HEK293 (cell line): Measurements from ENCODE around the gene SGPL1.

ENCODE experiments used
- CTCF ChIA-PET: fragments of 350-600 bp; formaldehyde crosslinking; extraction: SDS; loops from one replicate; lab custom pipeline; 2021; ENCODE audit warnings: antibody characterized with exemption; lab: Yijun Ruan, JAX
- POLR2A ChIA-PET: fragments of 300-600 bp; formaldehyde crosslinking; extraction: SDS; loops from one replicate; lab custom pipeline; 2020; ENCODE audit warnings: antibody characterized with exemption, inconsistent platforms; lab: Yijun Ruan, JAX
- H3K27ac ChIP-seq: fragments of 200-500 bp; sonication (Bioruptor generic); 2 replicates; pipeline ENCODE4 v1.5.1; 2014; ENCODE audit warnings: low read depth, low read length, control low read depth, inconsistent platforms; ENCODE audit errors: extremely low read depth
- H3K36me3 ChIP-seq, 2 experiments: fragments of 200-500 bp in 1 of 2; sonication (Bioruptor generic) in 1 of 2; 1 replicate in 1 of 2; 2 replicates in 1 of 2; pipeline ENCODE4 v1.5.1; 2014 to 2017; ENCODE audit warnings: inconsistent platforms in 2 of 2, low read length in 2 of 2; ENCODE audit not compliant: control insufficient read depth in 2 of 2, insufficient read depth in 1 of 2
- H3K4me1 ChIP-seq: fragments of 200-500 bp; sonication (Bioruptor generic); 2 replicates; pipeline ENCODE4 v1.5.1; 2014; ENCODE audit warnings: mild to moderate bottlenecking, low read length, inconsistent platforms; ENCODE audit not compliant: control insufficient read depth, insufficient read depth
- H3K4me3 ChIP-seq: 2 replicates; pipeline ENCODE4 v1.5.1; 2011; ENCODE audit warnings: low read depth, mild to moderate bottlenecking, control low read depth, low read length, moderate library complexity
- H3K9me3 ChIP-seq: fragments of 200-500 bp; sonication (Bioruptor generic); 2 replicates; pipeline ENCODE4 v1.5.1; 2014; ENCODE audit warnings: low read depth, low read length, inconsistent platforms; ENCODE audit not compliant: control insufficient read depth, insufficient read depth
- EGR2 ChIP-seq: fragments of 450-650 bp; formaldehyde crosslinking; IDR thresholded peaks from 2 replicates; pipeline ENCODE4 v1.5.1; 2016; ENCODE audit warnings: low read depth, missing biosample characterization, missing genetic modification characterization
- HOXA7 ChIP-seq: sonication (generic); formaldehyde crosslinking; IDR thresholded peaks from 2 replicates; pipeline ENCODE4 v1.8.1; 2022; ENCODE audit warnings: missing genetic modification reagents, borderline replicate concordance
- KLF1 ChIP-seq: fragments of 450-650 bp; formaldehyde crosslinking; IDR thresholded peaks from 2 replicates; pipeline ENCODE4 v1.5.1; 2016; ENCODE audit warnings: missing biosample characterization, missing genetic modification characterization
- MEIS1 ChIP-seq: sonication (generic); formaldehyde crosslinking; IDR thresholded peaks from 2 replicates; pipeline ENCODE4 v1.8.1; 2022; ENCODE audit warnings: missing genetic modification reagents, mild to moderate bottlenecking, borderline replicate concordance
- PRDM1 ChIP-seq: fragments of 450-650 bp; formaldehyde crosslinking; IDR thresholded peaks from 2 replicates; pipeline ENCODE4; 2016; ENCODE audit warnings: missing biosample characterization, missing genetic modification characterization
- REPIN1 ChIP-seq: fragments of 450-650 bp; formaldehyde crosslinking; IDR thresholded peaks from 2 replicates; pipeline ENCODE4 v1.5.1; 2017; ENCODE audit warnings: missing biosample characterization, missing genetic modification characterization, low read depth
- SCRT1 ChIP-seq: fragments of 450-650 bp; formaldehyde crosslinking; IDR thresholded peaks from 2 replicates; pipeline ENCODE4 v1.5.1; 2016; ENCODE audit warnings: missing biosample characterization, missing genetic modification characterization, borderline replicate concordance
- ZBTB17 ChIP-seq: fragments of 450-650 bp; formaldehyde crosslinking; IDR thresholded peaks from 2 replicates; pipeline ENCODE4 v1.5.1; 2016; ENCODE audit warnings: missing biosample characterization, missing genetic modification characterization
- ZBTB21 ChIP-seq: fragments of 450-650 bp; formaldehyde crosslinking; IDR thresholded peaks from 2 replicates; pipeline ENCODE4 v1.5.1; 2017; ENCODE audit warnings: missing biosample characterization, missing genetic modification characterization
- ZBTB8A ChIP-seq: fragments of 450-650 bp; formaldehyde crosslinking; IDR thresholded peaks from 2 replicates; pipeline ENCODE4 v1.5.1; 2016; ENCODE audit warnings: missing biosample characterization, missing genetic modification characterization
- ZFHX2 ChIP-seq: fragments of 450-650 bp; formaldehyde crosslinking; conservative IDR thresholded peaks from 2 replicates; pipeline ENCODE4 v1.5.1; 2016; ENCODE audit warnings: missing biosample characterization, missing genetic modification characterization
- ZIC2 ChIP-seq: fragments of 450-650 bp; formaldehyde crosslinking; IDR thresholded peaks from 2 replicates; pipeline ENCODE4 v1.5.1; 2016; ENCODE audit warnings: missing biosample characterization, missing genetic modification characterization
- ZNF146 ChIP-seq: fragments of 450-650 bp; formaldehyde crosslinking; IDR thresholded peaks from 2 replicates; pipeline ENCODE4 v1.5.1; 2016; ENCODE audit warnings: missing biosample characterization, missing genetic modification characterization
- ZNF19 ChIP-seq: fragments of 450-650 bp; formaldehyde crosslinking; IDR thresholded peaks from 2 replicates; pipeline ENCODE4; 2016; ENCODE audit warnings: missing biosample characterization, missing genetic modification characterization, low read depth
- ZNF202 ChIP-seq: fragments of 450-650 bp; formaldehyde crosslinking; IDR thresholded peaks from 2 replicates; pipeline ENCODE4 v1.5.1; 2016; ENCODE audit warnings: missing biosample characterization, missing genetic modification characterization, borderline replicate concordance
- ZNF214 ChIP-seq: fragments of 450-650 bp; formaldehyde crosslinking; IDR thresholded peaks from 2 replicates; pipeline ENCODE4 v1.5.1; 2017; ENCODE audit warnings: missing biosample characterization, mild to moderate bottlenecking, missing genetic modification characterization, borderline replicate concordance
- ZNF23 ChIP-seq: fragments of 450-650 bp; formaldehyde crosslinking; IDR thresholded peaks from 2 replicates; pipeline ENCODE4 v1.5.1; 2016; ENCODE audit warnings: missing biosample characterization, missing genetic modification characterization, borderline replicate concordance
- ZNF266 ChIP-seq: fragments of 450-650 bp; formaldehyde crosslinking; IDR thresholded peaks from 2 replicates; pipeline ENCODE4 v1.5.1; 2016; ENCODE audit warnings: missing biosample characterization, missing genetic modification characterization, low read depth
- ZNF341 ChIP-seq: fragments of 450-650 bp; formaldehyde crosslinking; IDR thresholded peaks from 2 replicates; pipeline ENCODE4; 2016; ENCODE audit warnings: low read depth, missing biosample characterization, missing genetic modification characterization
- ZNF501 ChIP-seq: fragments of 450-650 bp; formaldehyde crosslinking; IDR thresholded peaks from 2 replicates; pipeline ENCODE4 v1.5.1; 2016; ENCODE audit warnings: missing biosample characterization, missing genetic modification characterization
- ZNF521 ChIP-seq: fragments of 450-650 bp; formaldehyde crosslinking; IDR thresholded peaks from 2 replicates; pipeline ENCODE4 v1.5.1; 2017; ENCODE audit warnings: missing biosample characterization, mild to moderate bottlenecking, missing genetic modification characterization
- ZNF549 ChIP-seq: fragments of 450-650 bp; IDR thresholded peaks from 2 replicates; pipeline ENCODE4 v1.5.1; 2018; ENCODE audit warnings: missing biosample characterization, missing genetic modification characterization, mild to moderate bottlenecking, inconsistent platforms, moderate library complexity
- ZNF600 ChIP-seq: fragments of 450-650 bp; formaldehyde crosslinking; IDR thresholded peaks from 2 replicates; pipeline ENCODE4 v1.5.1; 2016; ENCODE audit warnings: missing biosample characterization, missing genetic modification characterization
- ZNF610 ChIP-seq: fragments of 450-650 bp; formaldehyde crosslinking; IDR thresholded peaks from 2 replicates; pipeline ENCODE4 v1.5.1; 2016; ENCODE audit warnings: missing biosample characterization, missing genetic modification characterization, borderline replicate concordance
- ZSCAN23 ChIP-seq: fragments of 450-650 bp; formaldehyde crosslinking; IDR thresholded peaks from 2 replicates; pipeline ENCODE4 v1.5.1; 2016; ENCODE audit warnings: missing biosample characterization, missing genetic modification characterization
- TF ChIP-seq, protein P1 (sequence below): fragments of 450-650 bp; formaldehyde crosslinking; IDR thresholded peaks from 2 replicates; pipeline ENCODE4 v1.5.1; 2016; ENCODE audit warnings: missing biosample characterization, missing genetic modification characterization
- TF ChIP-seq, protein P2 (sequence below): fragments of 450-650 bp; formaldehyde crosslinking; IDR thresholded peaks from 2 replicates; pipeline ENCODE4 v1.5.1; 2016; ENCODE audit warnings: missing biosample characterization, missing genetic modification characterization

The SGPL1 gene

DNA sequence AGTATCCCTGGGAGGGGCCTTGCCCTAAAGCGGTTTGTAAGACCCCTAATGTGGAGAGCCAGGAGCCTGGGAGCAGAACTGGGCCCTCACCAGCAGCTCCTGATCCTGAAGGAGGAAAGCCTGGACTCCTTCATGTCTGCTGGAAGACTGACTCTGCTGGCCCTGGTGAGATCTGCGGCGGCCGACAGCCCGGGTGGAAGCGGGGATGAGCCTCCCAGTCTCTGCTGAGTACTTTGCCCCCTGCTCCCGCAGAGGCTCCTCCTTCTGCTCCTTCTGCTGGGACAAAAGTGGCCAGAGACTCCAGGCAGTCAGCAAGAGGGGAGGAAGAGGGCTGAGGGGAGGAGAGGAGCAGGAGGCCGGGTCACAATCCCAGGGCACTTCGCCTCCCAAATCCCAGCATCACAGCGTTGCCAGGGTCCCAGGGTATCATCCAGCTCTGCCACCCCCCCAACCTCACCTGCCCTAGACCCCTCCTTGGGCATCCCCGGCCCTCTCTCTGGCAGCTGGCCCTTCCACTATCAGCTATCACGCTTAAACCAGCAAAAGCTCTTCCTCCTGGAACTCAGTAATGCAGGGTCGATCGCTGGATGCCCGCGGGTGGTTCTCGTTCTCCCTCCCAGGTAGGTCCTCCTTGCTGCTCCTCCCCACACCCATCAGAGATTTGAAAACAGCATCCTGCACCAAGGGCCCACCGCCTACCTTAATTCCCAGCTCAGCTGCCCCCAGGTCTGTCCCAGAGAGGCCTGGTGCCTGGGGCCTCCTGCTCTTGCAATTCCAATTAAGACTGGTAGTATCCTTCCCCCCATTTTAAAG lies 38.5 kb upstream of the SGPL1 start (continued):
- no peak for TF ChIP-seq REPIN1 (tag by site-specific recombination)
- no peak for TF ChIP-seq ZNF521 (tag by site-specific recombination)
- TF ChIP-seq SCRT1 (tag by site-specific recombination) = no peak
- TF ChIP-seq ZNF341 (tag by site-specific recombination) = no peak
- no peak for TF ChIP-seq ZIC2 (tag by site-specific recombination)
- no peak for TF ChIP-seq ZNF501 (tag by site-specific recombination)
- TF ChIP-seq ZNF214 (tag by site-specific recombination) = no peak
- TF ChIP-seq ZNF19 (tag by site-specific recombination) = no peak
- no peak for TF ChIP-seq PRDM1 (tag by site-specific recombination)
- no peak for TF ChIP-seq MEIS1 (CRISPR knock-in tag)
- TF ChIP-seq, protein P1, sequence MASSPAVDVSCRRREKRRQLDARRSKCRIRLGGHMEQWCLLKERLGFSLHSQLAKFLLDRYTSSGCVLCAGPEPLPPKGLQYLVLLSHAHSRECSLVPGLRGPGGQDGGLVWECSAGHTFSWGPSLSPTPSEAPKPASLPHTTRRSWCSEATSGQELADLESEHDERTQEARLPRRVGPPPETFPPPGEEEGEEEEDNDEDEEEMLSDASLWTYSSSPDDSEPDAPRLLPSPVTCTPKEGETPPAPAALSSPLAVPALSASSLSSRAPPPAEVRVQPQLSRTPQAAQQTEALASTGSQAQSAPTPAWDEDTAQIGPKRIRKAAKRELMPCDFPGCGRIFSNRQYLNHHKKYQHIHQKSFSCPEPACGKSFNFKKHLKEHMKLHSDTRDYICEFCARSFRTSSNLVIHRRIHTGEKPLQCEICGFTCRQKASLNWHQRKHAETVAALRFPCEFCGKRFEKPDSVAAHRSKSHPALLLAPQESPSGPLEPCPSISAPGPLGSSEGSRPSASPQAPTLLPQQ (tag by site-specific recombination) = no peak

DNA sequence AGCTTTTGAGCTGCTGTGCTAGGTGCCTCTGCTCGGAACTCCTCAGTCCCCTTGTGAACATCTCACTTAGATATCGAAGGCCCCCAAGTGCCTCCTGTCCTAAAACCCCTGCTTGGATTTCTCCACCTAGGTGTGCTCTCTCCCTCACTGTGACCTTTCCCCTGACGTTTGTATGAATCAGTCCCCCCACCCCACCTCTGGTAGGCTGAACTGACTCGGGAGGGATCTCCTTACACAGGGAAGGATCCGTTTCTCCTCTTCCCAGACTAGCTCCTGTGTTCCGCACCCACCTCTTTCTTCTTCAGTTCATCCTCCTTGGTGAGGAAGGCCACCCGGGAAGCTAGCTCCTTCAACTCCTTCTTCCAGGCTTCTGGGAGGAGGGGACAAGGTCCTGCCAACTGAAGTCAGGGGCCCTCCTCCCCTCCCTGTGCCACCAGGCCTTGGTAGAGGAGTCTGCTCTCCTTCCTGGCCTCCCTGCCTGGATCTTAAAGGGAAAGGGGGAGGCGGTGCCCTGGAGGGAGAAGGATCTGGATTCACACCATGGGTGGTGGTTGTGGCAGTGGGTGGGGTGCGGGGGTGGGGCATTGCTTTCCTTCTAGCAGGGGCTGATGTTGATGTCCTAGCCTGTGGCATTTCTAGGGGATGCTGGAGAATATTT lies 37.4 kb upstream of the SGPL1 start:
- Histone ChIP-seq H3K27ac (no peak overlapping the region), H3K4me3 (no peak overlapping the region), H3K36me3 (no peaks in the 10 kb centered on the region), H3K4me1 (no peaks in the 10 kb centered on the region), H3K9me3 (no peaks in the 10 kb centered on the region)
- TF ChIP-seq ZIC2 (tag by site-specific recombination) = no peak
- TF ChIP-seq ZNF600 (tag by site-specific recombination) = 0 out of 2 replicates have a peak, but pooled peaks have one; percentile 17
- TF ChIP-seq, protein P2, sequence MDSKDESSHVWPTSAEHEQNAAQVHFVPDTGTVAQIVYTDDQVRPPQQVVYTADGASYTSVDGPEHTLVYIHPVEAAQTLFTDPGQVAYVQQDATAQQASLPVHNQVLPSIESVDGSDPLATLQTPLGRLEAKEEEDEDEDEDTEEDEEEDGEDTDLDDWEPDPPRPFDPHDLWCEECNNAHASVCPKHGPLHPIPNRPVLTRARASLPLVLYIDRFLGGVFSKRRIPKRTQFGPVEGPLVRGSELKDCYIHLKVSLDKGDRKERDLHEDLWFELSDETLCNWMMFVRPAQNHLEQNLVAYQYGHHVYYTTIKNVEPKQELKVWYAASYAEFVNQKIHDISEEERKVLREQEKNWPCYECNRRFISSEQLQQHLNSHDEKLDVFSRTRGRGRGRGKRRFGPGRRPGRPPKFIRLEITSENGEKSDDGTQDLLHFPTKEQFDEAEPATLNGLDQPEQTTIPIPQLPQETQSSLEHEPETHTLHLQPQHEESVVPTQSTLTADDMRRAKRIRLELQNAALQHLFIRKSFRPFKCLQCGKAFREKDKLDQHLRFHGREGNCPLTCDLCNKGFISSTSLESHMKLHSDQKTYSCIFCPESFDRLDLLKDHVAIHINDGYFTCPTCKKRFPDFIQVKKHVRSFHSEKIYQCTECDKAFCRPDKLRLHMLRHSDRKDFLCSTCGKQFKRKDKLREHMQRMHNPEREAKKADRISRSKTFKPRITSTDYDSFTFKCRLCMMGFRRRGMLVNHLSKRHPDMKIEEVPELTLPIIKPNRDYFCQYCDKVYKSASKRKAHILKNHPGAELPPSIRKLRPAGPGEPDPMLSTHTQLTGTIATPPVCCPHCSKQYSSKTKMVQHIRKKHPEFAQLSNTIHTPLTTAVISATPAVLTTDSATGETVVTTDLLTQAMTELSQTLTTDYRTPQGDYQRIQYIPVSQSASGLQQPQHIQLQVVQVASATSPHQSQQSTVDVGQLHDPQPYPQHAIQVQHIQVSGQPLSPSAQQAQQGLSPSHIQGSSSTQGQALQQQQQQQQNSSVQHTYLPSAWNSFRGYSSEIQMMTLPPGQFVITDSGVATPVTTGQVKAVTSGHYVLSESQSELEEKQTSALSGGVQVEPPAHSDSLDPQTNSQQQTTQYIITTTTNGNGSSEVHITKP (tag by site-specific recombination) = peak; percentile 91
- TF ChIP-seq KLF1 (tag by site-specific recombination) = peak; percentile 76
- TF ChIP-seq EGR2 = peak; percentile 45; the same call in 1 of the 2 replicates
- 0 out of 2 replicates have a peak, but pooled peaks have one; percentile 18 for TF ChIP-seq ZBTB17 (tag by site-specific recombination)
- peak; percentile 51 for TF ChIP-seq ZFHX2 (tag by site-specific recombination)
- no peak for TF ChIP-seq ZNF521 (tag by site-specific recombination)
- POLR2A ChIA-PET = no interaction called here
- CTCF ChIA-PET = no interaction called here

DNA sequence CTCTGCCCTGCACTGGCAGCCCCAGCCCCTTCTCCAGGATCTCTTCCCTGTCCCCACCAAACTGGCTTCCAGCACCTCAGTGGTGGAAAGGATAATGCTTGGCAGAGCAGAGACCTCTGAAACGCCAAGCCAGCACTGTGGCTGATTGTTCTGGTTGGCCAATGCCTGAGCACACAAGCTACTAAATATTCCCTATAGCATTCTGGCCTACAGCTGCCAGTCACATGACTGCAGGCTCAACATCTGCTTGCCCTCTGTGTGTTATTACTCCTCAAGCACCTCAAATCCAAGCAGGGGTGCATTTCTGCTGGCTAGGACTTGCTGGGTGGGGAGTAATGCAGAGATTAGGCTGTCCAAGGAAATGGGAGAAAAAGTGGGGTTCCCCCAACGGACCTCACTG lies 36.7 kb upstream of the SGPL1 start:
- H3K4me1 ChIP-seq = no peaks in the 10 kb centered on the region
- H3K9me3 ChIP-seq = no peaks in the 10 kb centered on the region
- no peak overlapping the region for H3K27ac ChIP-seq
- ChIA-PET CTCF (no interaction called here), POLR2A (no interaction called here)
- no peaks in the 10 kb centered on the region for H3K36me3 ChIP-seq
- H3K4me3 ChIP-seq = no peak overlapping the region
- no peak for TF ChIP-seq ZSCAN23 (tag by site-specific recombination)
- no peak for TF ChIP-seq ZBTB21 (tag by site-specific recombination)
- TF ChIP-seq ZNF146 (tag by site-specific recombination) = no peak
- TF ChIP-seq HOXA7 (CRISPR knock-in tag) = no peak
- TF ChIP-seq ZNF202 (tag by site-specific recombination) = no peak
- TF ChIP-seq ZNF266 (tag by site-specific recombination) = no peak
- TF ChIP-seq ZBTB8A (tag by site-specific recombination) = no peak
- TF ChIP-seq ZNF549 (tag by site-specific recombination) = no peak
- TF ChIP-seq ZNF23 (tag by site-specific recombination) = no peak
- no peak for TF ChIP-seq ZNF610 (tag by site-specific recombination)
